GM23248 (cell line): ENCODE results near the gene PRRX1. TPM values are rescaled to one million over a fixed set of nuclear protein-coding genes. Genes with fewer than 3 reads are reported as not detected.

Source experiments
- DNase-seq: peaks from one replicate; pipeline ENCODE4 v3.0.0-alpha.2; 2015
- H2AFZ ChIP-seq: fragments of 200-600 bp; sonication (generic); 2 replicates; pipeline ENCODE4 v1.6.1; 2016; ENCODE audit warnings: antibody characterized with exemption
- H3F3A ChIP-seq: fragments of 200-600 bp; sonication (generic); 2 replicates; pipeline ENCODE4 v1.6.1; 2016; ENCODE audit warnings: mild to moderate bottlenecking, antibody characterized with exemption, mixed run types; ENCODE audit not compliant: insufficient read depth
- H3K27ac ChIP-seq: fragments of 200-600 bp; sonication (generic); 2 replicates; pipeline ENCODE4 v1.5.1; 2016; ENCODE audit warnings: mild to moderate bottlenecking
- H3K27me3 ChIP-seq: fragments of 200-600 bp; sonication (generic); replicated peaks from 2 replicates; pipeline ENCODE4 v1.6.1; 2016; ENCODE audit warnings: mild to moderate bottlenecking; ENCODE audit not compliant: insufficient read depth
- H3K36me3 ChIP-seq: fragments of 200-600 bp; sonication (generic); 2 replicates; pipeline ENCODE4 v1.6.1; 2016; ENCODE audit warnings: low read depth, mild to moderate bottlenecking
- H3K4me1 ChIP-seq: fragments of 200-600 bp; sonication (generic); 2 replicates; pipeline ENCODE4 v1.6.1; 2016; ENCODE audit warnings: mild to moderate bottlenecking; ENCODE audit not compliant: insufficient read depth
- H3K4me2 ChIP-seq: fragments of 200-600 bp; sonication (generic); one replicate; pipeline ENCODE4 v1.6.1; 2016; ENCODE audit warnings: mild to moderate bottlenecking; ENCODE audit not compliant: unreplicated experiment
- H3K4me3 ChIP-seq: fragments of 200-600 bp; sonication (generic); 2 replicates; pipeline ENCODE4 v1.5.1; 2016; ENCODE audit warnings: mild to moderate bottlenecking
- H3K79me2 ChIP-seq: fragments of 200-600 bp; sonication (generic); 2 replicates; pipeline ENCODE4 v1.6.1; 2016; ENCODE audit warnings: mild to moderate bottlenecking; ENCODE audit not compliant: insufficient read depth
- H3K9ac ChIP-seq: fragments of 200-600 bp; sonication (generic); 2 replicates; pipeline ENCODE4 v1.6.1; 2016; ENCODE audit warnings: mild to moderate bottlenecking
- H3K9me2 ChIP-seq: fragments of 200-600 bp; sonication (generic); 2 replicates; pipeline ENCODE4 v1.6.1; 2016; ENCODE audit warnings: mixed run types, mild to moderate bottlenecking, moderate library complexity; ENCODE audit not compliant: insufficient read depth
- H3K9me3 ChIP-seq: fragments of 200-600 bp; sonication (generic); one replicate; pipeline ENCODE4 v1.6.1; 2017; ENCODE audit warnings: low read depth
- H4K20me1 ChIP-seq: fragments of 200-600 bp; sonication (generic); 2 replicates; pipeline ENCODE4 v1.6.0; 2016; ENCODE audit not compliant: insufficient read depth
- EZH2 ChIP-seq: fragments of 200-600 bp; sonication (generic); IDR thresholded peaks from 2 replicates; pipeline ENCODE4 v1.6.1; 2018; ENCODE audit warnings: antibody characterized with exemption, mild to moderate bottlenecking; ENCODE audit not compliant: insufficient read depth, poor library complexity, severe bottlenecking
- EZH2phosphoT487 ChIP-seq: fragments of 200-600 bp; sonication (generic); IDR thresholded peaks from 2 replicates; pipeline ENCODE4 v1.6.1; 2018; ENCODE audit warnings: antibody characterized with exemption, moderate library complexity, mild to moderate bottlenecking, low read depth; ENCODE audit not compliant: insufficient read depth
- WGBS, 2 experiments: methylation state at CpG; one replicate each; pipeline ENCODE4 v1.1.6; 2015 to 2017; ENCODE audit warnings: low lambda C conversion rate in 2 of 2, low coverage in 1 of 2; ENCODE audit errors: missing lambda C conversion rate in 2 of 2; 5-methylcytosine and 5-hydroxymethylcytosine counted together
- in situ Hi-C: fragments of 300-500 bp; cut with MboI; formaldehyde crosslinking; loops from 2 replicates; pipeline ENCODE4 v1.15.0; 2020
- polyA plus RNA-seq: library from polyadenylated mRNA; unstranded; fragments of >200 nt; fragmentation: Nextera tagmentation; extraction: Ambion mirVana; gene quantifications from 2 replicates; pipeline ENCODE4 v1.2.1, GENCODE V29; 2016
- total RNA-seq: library from RNA; depleted of rRNA; stranded (reverse); fragments of >200 nt; shearing (Covaris generic); gene quantifications from 2 replicates; pipeline ENCODE4 v1.2.3, GENCODE V29; 2014

Gene PRRX1
- total and polyA plus RNA-seq, 2 experiments from 2014 or later = 40.1 to 191 TPM

GRCh38 chr1:170669586-170670530, 5.9 kb downstream of the PRRX1 start:
- Histone ChIP-seq H3K36me3 (no peaks in the 10 kb centered on the region), H3F3A (peaks cover 77% of the 10 kb centered on the region), H4K20me1 (no peaks in the 10 kb centered on the region), H3K4me3 (peak overlapping the region; percentile 96), H3K4me1 (peaks cover 62% of the 10 kb centered on the region), H3K4me2 (peak overlapping the region; percentile 99), H3K27ac (peak overlapping the region; percentile 97), H3K9ac (peak overlapping the region; percentile 99), H3K79me2 (peaks cover 100% of the 10 kb centered on the region), H2AFZ (0 out of 2 replicates have a peak overlapping the region, but pooled peaks have one; percentile 15), H3K27me3 (no peaks in the 10 kb centered on the region), H3K9me2 (no peaks in the 10 kb centered on the region), H3K9me3 (no peaks in the 10 kb centered on the region)
- TF ChIP-seq EZH2 (no peak), EZH2phosphoT487 (no peak)
- 9 to 10% methylated on average over 22 of the region's 22 CpGs for WGBS, 2 experiments
- DNase-seq = peak; percentile 45
- in situ Hi-C loops = loop anchor here (10.0 kb wide), 3 partner anchors 135 to 655 kb away; partner anchors contain the start of gene GORAB

GRCh38 chr1:170670802-170671628, 7.1 kb downstream of the PRRX1 start:
- Histone ChIP-seq H3K4me1 (peaks cover 74% of the 10 kb centered on the region), H2AFZ (peak overlapping the region; percentile 27; the same call in 1 of the 2 replicates), H4K20me1 (no peaks in the 10 kb centered on the region), H3K27me3 (no peaks in the 10 kb centered on the region), H3F3A (peaks cover 79% of the 10 kb centered on the region), H3K27ac (peak overlapping the region; percentile 97), H3K9ac (peak overlapping the region; percentile 99), H3K9me2 (no peaks in the 10 kb centered on the region), H3K4me3 (peak overlapping the region; percentile 96), H3K79me2 (peaks cover 100% of the 10 kb centered on the region), H3K4me2 (peak overlapping the region; percentile 99), H3K36me3 (no peaks in the 10 kb centered on the region), H3K9me3 (no peaks in the 10 kb centered on the region)
- DNase-seq = peak; percentile 90
- TF ChIP-seq EZH2 = no peak
- TF ChIP-seq EZH2phosphoT487 = no peak
- 1 to 2% methylated on average over 29 of the region's 29 CpGs for WGBS, 2 experiments
- in situ Hi-C loops = loop anchor here (10.0 kb wide), 1 partner anchor 254 kb away; no protein-coding TSS in a partner anchor

- no peaks in the 10 kb centered on the region for H3K9me2 ChIP-seq
- peak overlapping the region; percentile 97 for H3K27ac ChIP-seq
- 36 to 37% methylated on average over 4 of the region's 4 CpGs for WGBS, 2 experiments
- in situ Hi-C loops = loop anchor here (10.0 kb wide), 1 partner anchor 253 kb away; no protein-coding TSS in a partner anchor
- H3K27me3 ChIP-seq = no peaks in the 10 kb centered on the region
- H3K4me1 ChIP-seq = peaks cover 79% of the 10 kb centered on the region
- DNase-seq = no peak
- no peaks in the 10 kb centered on the region for H3K9me3 ChIP-seq
- H3K36me3 ChIP-seq = no peaks in the 10 kb centered on the region
- no peak overlapping the region for H2AFZ ChIP-seq
- no peak for TF ChIP-seq EZH2phosphoT487
- TF ChIP-seq EZH2 = no peak
- H3K9ac ChIP-seq = peak overlapping the region; percentile 99
- H3K4me3 ChIP-seq = peak overlapping the region; percentile 96
- H3F3A ChIP-seq = peaks cover 79% of the 10 kb centered on the region
- H4K20me1 ChIP-seq = no peaks in the 10 kb centered on the region
- peaks cover 100% of the 10 kb centered on the region for H3K79me2 ChIP-seq
- peak overlapping the region; percentile 99 for H3K4me2 ChIP-seq
Observed at GRCh38 chr1:170671629-170671963, 7.7 kb downstream of the PRRX1 start.

- WGBS, 2 experiments = 2 to 11% methylated on average over 2 of the region's 2 CpGs
- H3K9me3 ChIP-seq = no peaks in the 10 kb centered on the region
- in situ Hi-C loops = loop anchor here (10.0 kb wide), 1 partner anchor 252 kb away; no protein-coding TSS in a partner anchor
- peaks cover 80% of the 10 kb centered on the region for H3K4me1 ChIP-seq
- TF ChIP-seq EZH2 = no peak
- TF ChIP-seq EZH2phosphoT487 = no peak
- H3K9me2 ChIP-seq = no peaks in the 10 kb centered on the region
- H3F3A ChIP-seq = peaks cover 81% of the 10 kb centered on the region
- H3K79me2 ChIP-seq = peaks cover 100% of the 10 kb centered on the region
- H3K9ac ChIP-seq = peak overlapping the region; percentile 99
- no peaks in the 10 kb centered on the region for H4K20me1 ChIP-seq
- H3K4me3 ChIP-seq = 0 out of 2 replicates have a peak overlapping the region, but pooled peaks have one; percentile 10
- no peaks in the 10 kb centered on the region for H3K36me3 ChIP-seq
- H3K27me3 ChIP-seq = no peaks in the 10 kb centered on the region
- H3K27ac ChIP-seq = peak overlapping the region; percentile 97
- H3K4me2 ChIP-seq = peak overlapping the region; percentile 45
- no peak overlapping the region for H2AFZ ChIP-seq
- peak; percentile 28 for DNase-seq
Observed at GRCh38 chr1:170672316-170672715, 8.4 kb downstream of the PRRX1 start.
